Activated CD4-positive, alpha-beta T cell treated with anti-CD3 and anti-CD28 coated beads, Interleukin-2, amount 50 U/mL, for 1 hour (primary cell): ENCODE data around the gene USP10.
"Not testable (repeated sequence)": the region's sequence is repeated elsewhere in the genome, so short reads cannot be mapped to it uniquely, and the experiment has no call there.

Experiments used
- DNase-seq: peaks from one replicate; pipeline ENCODE4 v3.0.0-alpha.2; 2020

Gene USP10

GRCh38 chr16:84675423-84675822 lies 24.4 kb upstream of the USP10 start:
- no peak for DNase-seq

GRCh38 chr16:84675884-84676283 lies 23.9 kb upstream of the USP10 start:
- DNase-seq = no peak

GRCh38 chr16:84677017-84677803 lies 22.6 kb upstream of the USP10 start:
- no peak for DNase-seq

GRCh38 chr16:84677849-84678248 lies 22.0 kb upstream of the USP10 start:
- no peak for DNase-seq

- no peak for DNase-seq
Measured at GRCh38 chr16:84678541-84678940, 21.3 kb upstream of the USP10 start.

GRCh38 chr16:84680165-84680842 lies 19.5 kb upstream of the USP10 start:
- no peak for DNase-seq

- DNase-seq = no peak
Measured at GRCh38 chr16:84680843-84681629, 18.8 kb upstream of the USP10 start.

- no peak for DNase-seq
Measured at GRCh38 chr16:84683691-84684591, 15.9 kb upstream of the USP10 start.

- DNase-seq = no peak
Measured at GRCh38 chr16:84684592-84684965, 15.2 kb upstream of the USP10 start.

GRCh38 chr16:84685210-84685609 lies 14.6 kb upstream of the USP10 start:
- no peak for DNase-seq

GRCh38 chr16:84686707-84687298 lies 13.0 kb upstream of the USP10 start:
- no peak for DNase-seq

- DNase-seq = no peak
Measured at GRCh38 chr16:84687715-84688114, 12.1 kb upstream of the USP10 start.

- DNase-seq = not testable (repeated sequence)
Measured at GRCh38 chr16:84688163-84688562, 11.6 kb upstream of the USP10 start.

- DNase-seq = no peak
Measured at GRCh38 chr16:84689111-84689510, 10.7 kb upstream of the USP10 start.

GRCh38 chr16:84690088-84690819 lies 9.5 kb upstream of the USP10 start:
- no peak for DNase-seq

- DNase-seq = no peak
Measured at GRCh38 chr16:84692451-84693214, 7.2 kb upstream of the USP10 start.

GRCh38 chr16:84693869-84694268 lies 5.9 kb upstream of the USP10 start:
- DNase-seq = not testable (repeated sequence)

- DNase-seq = no peak
Measured at GRCh38 chr16:84694980-84695379, 4.8 kb upstream of the USP10 start.

- no peak for DNase-seq
Measured at GRCh38 chr16:84699147-84699711, 571 bp upstream of the USP10 start.
